SH-SY5Y (cell line): ENCODE data around the gene TASP1.

ENCODE experiments used
- GATA2 ChIP-seq: IDR thresholded peaks from 2 replicates; pipeline ENCODE4 v1.6.1; 2011; ENCODE audit warnings: mild to moderate bottlenecking, low read depth, low read length
- GATA3 ChIP-seq: IDR thresholded peaks from 2 replicates; pipeline ENCODE4 v1.6.1; 2011; ENCODE audit warnings: low read depth, mild to moderate bottlenecking, low read length, moderate library complexity

- TF ChIP-seq GATA2 = no peak
- TF ChIP-seq GATA3 = no peak
Observed at GRCh38 chr20:13441388-13441787, 197.3 kb downstream of the TASP1 start.
